Left colon (tissue), 2 donors: Measurements from ENCODE around the gene ATP11A. TPM values are rescaled to one million over a fixed set of nuclear protein-coding genes. Genes with fewer than 3 reads are reported as not detected.
"Not testable (repeated sequence)": the region's sequence is repeated elsewhere in the genome, so short reads cannot be mapped to it uniquely, and the experiment has no call there.

Source experiments
- ATAC-seq: fragments of 200-7000 bp; cut with Tn5 transposase; one replicate; pipeline ENCODE4 v1.9.1; 2020; ENCODE audit warnings: mild to moderate bottlenecking, moderate library complexity
- DNase-seq, 2 donors: peaks; one replicate each; pipeline ENCODE4 v3.0.0-alpha.2; 2020
- intact Hi-C, 2 donors: fragments of 100-400 bp; cut with DNase I in 1 of 2; cut with micrococcal nuclease in 1 of 2; formaldehyde crosslinking; loops; one replicate each; pipeline versions ENCODE4 v1.11.2 to v1.14.0; 2022; cut with DNase I, micrococcal nuclease
- total RNA-seq, 2 donors: library from RNA; stranded (reverse); fragmentation: NEBNext Ultra II Directional; extraction: Animal tissue kit (Norgen Biotek cat#: 25700); gene quantifications; one replicate each; pipeline ENCODE4 v1.2.1, GENCODE V29; 2021
- donor health status: DM: no; HTN: no; CAD: no.
- donor health status: DM: yes; HTN: yes; CAD: no.

Gene ATP11A
- total RNA-seq, 2 donors from 2014 or later = 12.4 to 22.7 TPM

GRCh38 chr13:112703449-112704284 is 13.8 kb downstream of the ATP11A start:
- no peak for ATAC-seq
- no peak for DNase-seq
- intact Hi-C loops = no loop called here

- DNase-seq (no peak), ATAC-seq (no peak)
- intact Hi-C loops = no loop called here
These were observed 14.7 kb downstream of the ATP11A start for GRCh38 chr13:112704308-112705145.

DNA sequence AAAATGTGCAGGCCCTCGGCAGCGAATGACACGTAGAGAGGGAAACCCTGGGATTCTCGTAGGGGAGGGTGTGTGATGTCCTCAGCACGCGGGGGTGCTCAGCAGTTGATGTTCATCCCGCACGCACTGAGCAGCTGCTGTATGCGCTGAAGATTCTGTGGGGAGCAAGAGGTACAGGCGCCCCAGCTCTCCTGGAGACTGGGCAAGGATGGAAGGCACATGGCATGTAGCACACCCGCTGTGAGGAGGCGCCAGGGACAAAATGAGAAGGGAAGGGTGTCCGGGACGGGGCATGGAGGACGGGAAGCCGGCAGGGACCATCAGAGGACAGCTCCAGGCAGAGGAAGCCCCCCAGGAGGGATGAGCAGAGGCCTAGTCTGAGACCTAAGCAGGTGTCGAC is 15.4 kb downstream of the ATP11A start:
- intact Hi-C loops = no loop called here
- no peak for ATAC-seq
- DNase-seq = no peak

- ATAC-seq (no peak), DNase-seq (no peak)
- intact Hi-C loops = no loop called here
These were observed 16.3 kb downstream of the ATP11A start for GRCh38 chr13:112706171-112706570.

- ATAC-seq (no peak), DNase-seq (no peak)
- intact Hi-C loops = no loop called here
These were observed 18.9 kb downstream of the ATP11A start for GRCh38 chr13:112708560-112709240.

DNA sequence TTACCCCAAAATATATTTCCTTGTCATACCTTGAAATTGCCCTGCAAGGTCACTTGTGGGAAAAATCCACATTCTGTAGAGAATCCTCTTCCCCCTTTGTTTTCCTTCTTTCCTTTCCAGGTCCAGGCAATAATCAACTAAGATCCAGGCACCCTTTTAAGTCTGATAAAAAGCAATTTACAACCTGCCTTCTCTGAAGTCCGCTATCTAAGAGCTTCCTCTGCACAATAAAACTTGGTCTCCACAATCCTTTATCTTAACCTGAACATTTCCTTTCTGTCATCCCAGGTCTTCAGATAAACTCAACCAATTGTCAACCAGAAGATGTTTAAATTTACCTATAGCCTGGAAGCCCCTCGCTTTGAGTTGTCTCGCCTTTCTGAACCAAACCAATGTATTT is 19.5 kb downstream of the ATP11A start:
- DNase-seq, intact Hi-C loops: not testable (repeated sequence)

DNA sequence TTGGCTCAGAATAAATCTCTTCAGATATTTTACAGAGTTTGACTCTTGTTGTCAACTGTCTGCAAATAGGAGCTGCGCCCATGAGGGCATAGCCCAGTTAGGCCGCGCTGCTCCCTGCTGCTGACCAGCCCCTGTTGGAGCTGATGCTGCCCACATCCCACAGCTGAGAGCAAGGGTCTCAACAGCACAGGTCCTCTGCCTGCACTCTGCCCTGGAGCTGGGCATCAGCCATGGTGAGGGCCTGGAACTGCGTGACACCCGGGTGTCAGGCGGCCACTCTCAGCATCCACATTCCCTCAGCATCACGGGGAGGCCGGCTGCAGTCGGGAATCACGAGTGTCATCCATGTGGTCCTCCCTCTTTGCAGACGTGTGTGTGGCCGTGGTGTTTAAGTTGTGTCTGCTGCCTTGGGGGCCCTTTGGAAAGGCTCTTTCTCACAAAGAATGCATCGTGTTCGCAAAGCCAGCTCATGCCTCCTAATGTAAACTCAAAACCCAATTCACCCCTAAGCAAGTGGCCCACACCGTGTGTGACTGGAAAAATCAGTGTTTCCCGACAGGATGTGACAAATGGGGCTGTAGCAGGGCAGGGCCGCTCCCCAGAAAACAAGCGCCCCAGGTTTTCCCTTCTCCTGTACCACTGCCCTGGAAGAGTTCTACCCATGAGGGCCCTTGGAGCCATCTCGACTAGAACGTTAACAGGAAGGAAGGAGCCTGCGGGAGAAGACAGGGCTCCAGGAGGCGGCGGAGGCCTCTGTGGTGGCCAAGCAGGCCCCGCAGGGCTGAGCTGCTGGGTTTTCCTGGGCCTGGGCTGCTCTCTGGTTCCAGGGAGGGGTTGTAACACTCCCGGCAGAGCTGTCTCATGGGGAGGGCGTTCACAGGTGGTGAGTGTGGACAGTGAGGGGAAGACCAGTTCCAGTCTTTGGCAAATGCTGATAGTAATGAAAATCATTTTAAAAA is 20.3 kb downstream of the ATP11A start:
- intact Hi-C loops = no loop called here
- ATAC-seq = no peak
- no peak for DNase-seq

More for the DNA sequence above, 19.5 kb downstream of the ATP11A start:
- ATAC-seq = not testable (repeated sequence)

DNA sequence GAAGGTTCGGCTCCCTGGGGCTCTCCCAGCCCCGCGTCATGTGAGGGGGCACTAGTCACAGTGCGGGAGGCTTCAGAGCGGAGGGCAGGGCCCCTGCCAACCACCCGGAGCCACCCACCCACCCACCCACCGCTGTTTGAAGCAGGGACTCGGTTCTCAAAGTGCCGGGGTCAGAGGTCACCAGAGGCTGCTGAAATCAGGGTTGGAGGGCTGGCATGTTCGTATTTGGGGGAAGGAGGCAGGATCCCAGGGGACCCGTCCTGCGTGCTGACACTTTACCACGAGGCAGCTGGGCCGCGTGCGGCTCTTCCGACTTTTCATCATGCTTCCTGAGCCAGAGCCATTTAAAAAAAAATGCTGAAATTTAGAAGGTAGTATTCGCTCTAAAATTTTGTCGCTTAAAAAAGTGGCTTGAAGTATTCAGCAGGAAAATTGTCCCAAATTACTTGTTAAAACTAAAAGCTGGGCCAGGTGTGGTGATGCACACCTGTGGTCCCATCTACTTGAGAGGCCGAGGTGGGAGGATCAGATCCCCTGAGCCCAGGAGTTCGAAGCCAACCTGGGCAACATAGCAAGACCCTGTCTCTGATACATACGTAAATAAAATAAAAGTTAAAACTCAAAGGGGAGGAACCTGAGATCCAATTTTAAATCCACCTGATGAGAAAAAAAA is 21.2 kb downstream of the ATP11A start:
- ATAC-seq (no peak), DNase-seq (no peak)
- intact Hi-C loops = no loop called here

DNA sequence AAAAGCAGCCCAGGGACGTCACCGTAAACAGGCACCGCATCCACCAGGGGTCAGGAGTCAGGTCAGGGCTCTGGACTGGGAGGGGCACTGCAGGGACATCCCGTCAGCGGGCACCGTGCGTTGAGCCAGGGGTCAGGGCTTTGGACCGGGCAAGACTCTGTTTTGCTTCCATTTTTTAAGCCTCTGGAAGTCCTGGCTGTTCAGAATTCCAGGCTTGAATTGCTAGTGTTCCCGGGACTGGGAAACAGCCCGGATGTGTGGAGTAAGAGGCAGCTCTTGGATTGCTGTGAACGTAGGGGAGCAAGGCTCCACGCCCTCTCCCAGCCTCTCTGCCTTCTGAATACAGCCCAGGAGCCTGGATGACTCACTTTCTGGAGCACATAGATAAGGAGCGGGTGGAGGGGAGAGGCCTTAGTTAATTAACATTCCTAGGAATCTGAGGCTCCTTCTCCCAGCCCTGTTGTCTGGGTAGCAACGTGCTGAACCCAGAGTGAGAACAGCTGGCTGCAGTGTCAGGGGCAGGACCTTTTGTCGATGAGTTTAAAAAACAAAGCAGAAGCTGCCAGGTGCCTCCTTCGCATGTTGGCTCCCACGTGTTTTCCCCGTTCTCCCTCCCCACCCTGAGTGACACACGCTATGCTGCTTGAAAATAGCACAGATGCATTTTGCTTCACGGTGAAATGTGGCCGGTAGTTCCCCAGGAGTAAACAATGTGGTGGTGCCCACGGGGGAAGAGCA is 21.9 kb downstream of the ATP11A start:
- ATAC-seq = peak; percentile 96
- intact Hi-C loops = no loop called here
- peak; percentile 63 to 81 for DNase-seq

DNA sequence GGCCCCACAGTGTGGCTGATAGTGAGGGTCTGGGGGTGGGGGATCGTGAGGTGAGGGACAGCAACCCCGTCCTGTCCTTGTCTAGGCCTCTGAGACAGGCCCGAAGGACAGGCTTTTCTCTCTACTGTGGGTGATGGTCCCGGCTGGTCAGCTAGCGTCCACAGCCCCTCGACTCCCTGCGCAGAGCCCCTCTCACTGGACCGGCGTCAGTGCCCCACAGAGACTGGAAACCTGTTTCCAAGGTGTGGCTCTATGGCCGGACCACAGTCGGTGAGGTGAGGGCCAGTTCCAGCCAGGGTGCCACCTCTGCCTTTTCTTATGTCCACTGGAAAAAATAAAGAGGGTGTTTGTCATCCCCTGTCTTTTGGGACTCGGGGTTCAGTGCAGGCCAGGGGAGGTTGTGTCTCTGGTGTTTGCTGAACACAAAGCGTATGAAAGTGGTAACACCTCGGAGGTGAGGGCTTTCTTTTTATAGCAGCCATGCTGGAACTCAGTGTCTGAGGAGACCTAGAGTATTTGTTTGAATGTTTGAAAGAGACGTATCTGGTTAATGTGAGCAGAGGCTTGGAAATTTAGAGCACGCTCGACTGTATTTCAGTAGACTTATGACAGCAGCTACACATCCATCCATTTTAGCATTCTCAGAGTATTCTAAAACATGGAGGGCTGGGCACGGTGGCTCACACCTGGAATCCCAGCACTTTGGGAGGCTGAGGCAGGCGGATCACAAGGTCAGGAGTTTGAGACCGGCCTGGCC is 22.8 kb downstream of the ATP11A start:
- DNase-seq = no peak
- no peak for ATAC-seq
- intact Hi-C loops = no loop called here

- DNase-seq (no peak), ATAC-seq (no peak)
- intact Hi-C loops = no loop called here
These were observed 23.8 kb downstream of the ATP11A start for GRCh38 chr13:112713517-112714253.

- ATAC-seq (no peak), DNase-seq (no peak)
- intact Hi-C loops = no loop called here
These were observed 24.7 kb downstream of the ATP11A start for GRCh38 chr13:112714376-112715174.

DNA sequence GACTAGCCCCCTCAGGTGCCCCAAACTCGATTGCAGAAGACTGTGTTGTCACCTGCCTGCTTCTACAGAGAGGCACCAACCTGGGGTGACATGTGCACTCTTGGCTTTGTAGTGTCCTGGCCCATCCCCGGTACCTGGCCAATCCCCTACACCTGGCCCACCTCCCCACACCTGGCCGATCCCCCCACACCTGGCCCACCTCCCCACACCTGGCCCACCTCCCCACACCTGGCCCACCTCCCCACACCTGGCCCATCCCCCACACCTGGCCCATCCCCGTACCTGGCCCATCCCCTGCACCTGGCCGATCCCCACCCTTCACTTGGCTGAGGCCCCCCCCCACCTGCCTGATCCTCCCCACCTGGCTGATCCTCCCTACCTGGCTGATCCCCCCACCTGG is 25.4 kb downstream of the ATP11A start:
- DNase-seq = no peak
- intact Hi-C loops = no loop called here
- ATAC-seq = no peak

DNA sequence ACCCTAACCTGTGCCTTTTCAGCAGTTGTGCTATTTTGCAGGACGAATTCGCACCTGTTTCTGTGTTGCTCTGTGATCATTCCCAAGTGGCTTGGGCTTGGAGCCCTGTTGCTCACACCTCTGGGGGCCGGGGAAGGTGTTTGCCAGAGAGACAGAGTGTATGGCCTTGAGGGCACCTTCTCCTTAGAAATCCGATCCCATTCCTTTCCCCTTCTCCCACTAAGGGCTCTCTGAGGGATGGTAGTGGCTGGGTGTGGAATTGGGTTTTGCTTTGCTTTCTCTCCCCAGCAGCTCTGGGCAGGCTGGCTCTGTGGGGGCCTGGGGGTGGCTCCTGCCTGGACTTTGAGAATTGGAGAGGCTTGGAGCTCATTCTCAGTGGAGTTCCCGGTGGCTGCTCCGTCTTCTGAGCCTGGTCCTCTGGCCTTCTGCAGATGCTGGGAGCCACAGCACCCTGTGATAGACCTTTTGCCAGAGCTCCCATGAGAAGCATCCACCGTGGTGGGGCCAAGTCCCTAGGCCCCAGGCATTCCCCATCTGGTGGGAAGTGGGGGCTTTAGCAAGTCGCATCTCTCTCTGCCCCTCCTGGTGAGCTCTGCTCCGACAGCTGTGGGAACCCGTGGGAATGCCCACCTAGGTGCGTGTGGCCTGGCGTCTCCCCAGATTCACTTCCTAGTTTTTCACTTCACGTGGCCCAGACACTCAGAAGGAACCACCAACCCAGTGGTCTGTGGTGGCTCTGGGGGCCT is 26.1 kb downstream of the ATP11A start:
- DNase-seq = no peak
- intact Hi-C loops = no loop called here

GRCh38 chr13:112716461-112716820 is 26.6 kb downstream of the ATP11A start:
- intact Hi-C loops = no loop called here
- no peak for ATAC-seq
- no peak for DNase-seq

More for the DNA sequence above, 26.1 kb downstream of the ATP11A start:
- no peak for ATAC-seq
